ENCODE measurements around the gene SMOC1.

Gene SMOC1

GRCh38 chr14:69987406-69988121 lies 108.3 kb downstream of the SMOC1 start:
- DNase-seq = no peak

- DNase-seq = no peak
Observed at GRCh38 chr14:69988979-69989378, 109.8 kb downstream of the SMOC1 start.

DNA sequence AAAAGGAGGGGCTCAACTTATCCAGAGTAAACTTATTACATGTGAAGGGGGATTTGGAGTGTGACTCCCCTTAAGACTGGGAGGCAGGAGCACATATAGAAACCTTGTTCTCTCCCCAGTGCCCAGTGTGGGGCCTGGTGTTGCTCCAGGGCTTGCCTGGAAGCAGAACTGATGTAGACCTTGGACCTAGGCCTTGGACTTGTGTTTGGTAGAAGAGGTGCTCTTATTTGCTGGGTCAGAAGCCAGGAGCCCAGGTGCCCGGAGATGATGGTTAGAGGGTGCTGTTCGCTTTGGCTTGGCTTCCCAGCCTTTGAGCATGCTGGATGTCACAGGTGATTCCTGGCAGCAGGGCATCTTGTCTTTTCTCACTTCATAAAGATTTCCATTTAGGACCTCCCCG lies 110.4 kb downstream of the SMOC1 start:
- no peak for DNase-seq

DNA sequence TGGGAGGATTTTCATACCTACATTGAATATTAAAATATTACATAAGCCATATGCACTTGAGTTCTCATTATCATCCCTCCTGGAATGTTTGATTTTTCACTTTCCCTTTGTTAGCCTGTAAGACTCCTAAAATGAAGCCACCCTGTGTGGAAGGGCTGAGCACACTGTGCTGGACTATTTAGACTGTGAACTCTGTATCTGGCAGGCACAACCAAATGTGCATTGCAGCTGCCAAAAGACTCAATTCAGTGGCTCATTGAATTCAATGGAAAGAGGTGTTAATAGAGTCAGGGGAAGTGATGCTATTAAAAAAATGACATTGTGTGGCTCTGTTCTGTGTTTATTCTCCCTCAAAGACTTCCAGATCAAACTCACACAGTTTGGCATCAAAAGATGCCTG lies 111.1 kb downstream of the SMOC1 start:
- DNase-seq = no peak

DNA sequence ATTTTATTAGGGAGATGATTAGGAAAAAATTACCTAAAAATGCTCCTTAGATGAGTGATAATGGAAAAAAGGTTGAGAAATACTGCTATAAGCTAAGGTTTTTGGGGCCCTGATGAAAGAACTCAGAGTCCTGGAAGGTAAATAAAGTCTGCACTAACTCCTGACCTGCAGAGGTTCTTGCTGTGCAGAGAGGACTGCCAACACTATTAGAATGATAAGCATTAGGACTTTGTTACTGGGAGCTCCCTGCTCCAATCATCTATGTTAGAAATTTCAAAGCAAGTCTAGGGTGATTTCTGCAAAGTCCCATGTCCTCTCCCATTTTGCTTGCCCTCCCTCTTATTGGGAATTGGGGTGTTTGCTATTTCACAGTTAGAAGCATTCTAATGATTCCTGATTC lies 112.2 kb downstream of the SMOC1 start:
- no peak for DNase-seq

DNA sequence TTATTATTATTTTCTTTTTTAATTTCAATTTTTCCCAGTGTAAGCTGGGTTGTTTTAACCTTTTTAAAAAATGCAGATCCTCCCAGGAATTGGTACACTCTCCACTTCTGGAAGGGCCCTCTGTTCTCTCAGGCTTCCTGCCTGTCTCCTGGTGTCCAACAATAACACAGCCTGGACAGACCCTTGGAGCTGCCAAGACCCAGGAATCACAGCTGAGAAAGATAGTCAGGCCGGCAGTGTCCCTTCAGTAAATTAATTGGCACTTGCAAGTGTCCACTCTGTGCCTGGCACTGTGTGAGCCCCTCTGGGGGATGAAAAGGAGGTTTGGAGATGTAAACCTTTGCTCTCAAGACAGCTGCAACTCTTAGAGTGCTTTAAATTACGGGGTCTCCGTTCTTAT lies 113.3 kb downstream of the SMOC1 start:
- no peak for DNase-seq

GRCh38 chr14:69993326-69993725 lies 114.1 kb downstream of the SMOC1 start:
- DNase-seq = no peak

DNA sequence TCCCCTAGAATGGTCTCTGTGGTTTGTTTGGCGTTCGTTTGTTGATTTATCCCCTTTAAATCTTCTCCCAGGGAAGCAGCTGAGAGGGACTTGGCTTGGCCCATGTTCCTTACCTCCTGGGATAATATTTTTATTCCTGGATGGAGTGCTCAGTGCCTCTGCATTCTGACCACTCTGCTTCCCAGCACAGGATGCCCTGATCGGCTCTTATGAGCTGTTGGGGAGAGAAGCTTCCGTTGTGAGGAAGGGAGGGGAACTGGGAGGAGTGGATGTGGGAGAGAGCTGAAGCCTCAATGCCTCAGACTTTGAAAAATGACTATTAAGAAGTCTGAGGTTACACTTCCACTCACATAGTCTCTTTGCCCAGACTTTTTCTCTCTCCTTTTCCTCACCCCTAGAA lies 114.8 kb downstream of the SMOC1 start:
- DNase-seq = no peak

DNA sequence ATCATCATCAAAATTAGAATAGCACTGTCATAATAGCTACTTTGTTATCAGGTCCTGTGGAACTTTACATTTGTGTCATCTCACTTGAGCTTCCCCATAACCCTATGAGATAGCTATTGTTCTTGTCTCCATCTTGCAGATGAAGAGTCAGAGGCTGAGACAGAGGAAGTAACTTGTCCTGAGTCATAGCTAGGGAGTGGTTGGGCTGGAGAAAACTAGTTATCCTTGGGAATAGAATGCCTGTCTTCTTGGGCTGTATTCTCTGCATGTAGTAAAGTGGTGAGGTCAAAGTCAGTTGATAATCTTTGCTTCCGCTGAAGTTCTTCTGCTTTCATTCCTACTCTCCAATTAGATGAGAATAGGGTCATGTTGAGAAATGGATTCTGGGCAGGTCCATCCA lies 117.0 kb downstream of the SMOC1 start:
- no peak for DNase-seq

- no peak for DNase-seq
Observed at GRCh38 chr14:69997849-69998248, 118.6 kb downstream of the SMOC1 start.

- DNase-seq = no peak
Observed at GRCh38 chr14:69999261-69999674, 120.1 kb downstream of the SMOC1 start.

DNA sequence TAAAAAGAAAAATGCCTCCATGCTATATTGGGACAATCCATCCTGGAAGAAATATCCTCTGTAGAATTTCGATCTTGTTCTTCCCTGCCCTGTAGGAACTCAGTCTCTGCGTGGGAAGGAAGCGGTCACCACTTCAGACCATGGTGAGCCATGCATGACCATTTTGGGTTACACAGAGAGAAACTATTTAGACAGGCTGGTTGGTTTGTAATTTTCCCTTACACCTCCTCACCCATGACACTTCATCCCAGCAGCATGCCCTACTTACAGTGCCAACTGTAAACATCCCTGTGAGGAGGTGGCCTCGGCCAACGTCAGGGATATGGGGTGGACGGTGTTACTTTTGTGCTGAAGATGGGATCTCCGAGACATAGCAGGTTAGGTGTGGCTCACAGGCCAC lies 121.4 kb downstream of the SMOC1 start:
- DNase-seq = no peak

GRCh38 chr14:70002589-70003346 lies 123.6 kb downstream of the SMOC1 start:
- DNase-seq = no peak

GRCh38 chr14:70004791-70005190 lies 125.6 kb downstream of the SMOC1 start:
- DNase-seq = no peak

GRCh38 chr14:70005281-70005805 lies 126.1 kb downstream of the SMOC1 start:
- no peak for DNase-seq

- no peak for DNase-seq
Observed at GRCh38 chr14:70006699-70007098, 127.5 kb downstream of the SMOC1 start.

DNA sequence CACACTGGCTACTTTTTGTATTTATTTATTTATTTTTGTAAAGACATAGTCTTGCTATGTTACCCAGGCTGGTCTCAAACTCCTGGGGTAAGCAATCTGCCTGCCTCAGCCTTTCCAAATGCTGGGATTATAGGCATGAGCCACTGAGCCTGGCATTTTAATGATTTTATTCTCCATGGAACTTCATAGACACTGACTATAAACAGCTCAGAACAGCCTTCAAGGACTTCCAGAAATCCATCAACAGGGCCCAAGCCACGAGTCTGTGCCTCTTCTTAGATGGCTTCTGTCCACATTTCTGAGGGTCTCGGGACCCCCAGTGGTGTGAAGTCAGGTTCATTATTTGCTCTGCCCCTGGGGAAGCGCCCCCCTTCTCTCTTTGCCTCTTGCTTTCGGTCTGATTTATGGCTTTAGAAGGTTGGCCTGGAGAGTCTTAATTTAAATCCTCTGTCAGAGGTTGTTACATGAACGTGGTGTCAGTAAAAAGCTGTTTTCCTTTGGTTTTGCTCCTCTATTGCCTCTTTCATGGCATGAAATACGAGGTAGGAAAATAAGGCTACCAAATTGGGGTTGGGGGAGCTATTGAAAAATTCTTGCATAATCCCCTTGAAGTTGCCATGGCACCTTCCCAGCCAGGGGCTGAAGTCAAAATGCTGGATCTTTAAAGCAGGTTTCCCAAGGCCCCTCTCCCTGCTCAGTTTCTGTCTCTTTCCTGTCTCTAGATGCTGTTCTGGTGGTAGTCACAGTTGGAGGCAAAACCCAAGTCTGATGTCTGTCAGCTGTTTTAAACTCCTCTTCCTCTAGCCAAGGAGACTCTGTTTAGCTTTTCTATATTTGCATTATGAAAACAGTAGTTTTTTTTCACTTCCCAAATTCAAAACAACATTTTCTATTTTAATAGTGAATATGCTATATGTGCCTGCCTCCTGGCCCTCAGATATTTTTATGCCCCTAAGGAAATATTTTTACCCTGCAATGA lies 129.4 kb downstream of the SMOC1 start:
- no peak for DNase-seq

GRCh38 chr14:70009961-70010360 lies 130.7 kb downstream of the SMOC1 start:
- no peak for DNase-seq

- DNase-seq = no peak
Observed at GRCh38 chr14:70011098-70011497, 131.9 kb downstream of the SMOC1 start.

DNA sequence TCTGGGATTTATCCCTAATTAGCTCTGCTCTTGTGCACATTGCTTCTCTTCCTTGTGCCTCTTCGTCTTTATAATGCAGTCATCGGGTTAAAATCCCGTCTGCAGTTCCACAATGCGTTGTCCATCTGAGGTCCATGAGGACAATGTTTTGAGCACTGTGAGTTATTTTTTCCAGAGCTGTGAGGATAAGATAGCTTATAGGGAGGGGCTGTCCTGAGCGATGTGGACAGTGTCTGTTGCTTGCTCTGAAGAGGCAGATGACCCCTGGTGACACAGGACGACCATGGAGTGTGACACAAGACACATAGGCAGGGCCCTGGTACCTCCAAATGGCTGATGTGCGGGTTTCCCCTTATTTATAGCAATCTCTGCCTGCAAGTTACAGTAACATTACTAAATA lies 132.5 kb downstream of the SMOC1 start:
- DNase-seq = no peak

DNA sequence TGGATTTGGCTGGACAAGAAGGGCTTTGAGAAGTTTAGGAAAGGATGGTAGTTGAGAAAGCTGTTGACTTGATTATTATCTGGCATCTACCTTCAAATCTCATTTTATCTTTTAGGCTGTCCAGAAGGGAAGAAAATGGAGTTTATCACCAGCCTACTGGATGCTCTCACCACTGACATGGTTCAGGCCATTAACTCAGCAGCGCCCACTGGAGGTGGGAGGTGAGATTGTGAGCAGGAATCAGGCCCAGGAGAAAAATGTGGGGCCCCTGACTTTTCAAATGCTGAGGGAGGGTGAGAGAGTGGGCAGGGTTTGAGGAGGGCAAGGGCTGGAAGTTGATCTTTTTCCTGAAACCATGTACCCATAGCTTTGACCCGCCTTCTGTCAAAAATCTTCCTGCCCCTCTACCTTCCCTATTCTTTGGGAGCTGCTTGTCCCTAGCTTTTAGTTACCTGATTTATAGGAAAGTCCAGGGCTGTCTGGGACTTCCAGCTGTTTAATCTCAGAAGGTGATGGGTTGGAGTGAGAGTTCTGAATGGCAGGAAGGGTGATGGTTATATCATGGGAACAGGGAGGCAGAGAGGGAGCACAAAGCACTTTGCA lies 134.2 kb downstream of the SMOC1 start:
- DNase-seq = peak; percentile 71

DNA sequence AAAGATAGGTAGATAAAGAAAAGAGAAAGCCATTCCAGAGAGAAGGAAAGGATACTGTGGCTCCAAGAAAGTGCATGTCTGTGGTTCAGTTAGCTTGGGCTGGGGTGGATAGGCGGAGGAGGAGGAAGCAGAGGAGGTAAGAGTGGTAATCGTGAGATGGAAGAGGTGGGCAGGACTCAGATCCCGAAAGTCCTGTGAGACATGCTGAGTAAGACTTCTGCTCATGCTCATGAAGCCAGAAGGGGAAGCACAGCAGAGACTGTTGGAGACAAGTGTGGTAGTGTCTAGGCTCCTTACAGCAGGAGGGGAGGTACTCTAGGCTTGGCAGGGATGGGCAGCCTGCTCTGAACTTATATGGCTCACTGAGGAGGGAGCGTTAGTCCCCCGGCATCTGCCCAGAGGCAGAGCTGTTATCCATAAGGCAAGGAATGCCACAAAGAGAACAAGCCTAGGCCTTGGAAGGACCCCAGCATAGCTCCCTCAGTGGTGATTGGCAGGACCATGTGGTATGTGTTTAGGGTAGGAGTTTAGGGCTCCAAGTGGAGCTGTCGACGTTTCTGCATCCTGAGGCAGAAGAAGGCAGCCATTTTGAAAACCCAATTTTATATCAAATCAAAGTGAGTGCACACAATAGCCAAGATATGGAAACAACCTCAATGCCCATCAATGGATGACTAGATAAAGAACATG lies 135.3 kb downstream of the SMOC1 start:
- DNase-seq = no peak
